HG02981 (cell line): ENCODE measurements around the gene RASA3.

Experiments
- ATAC-seq: cut with Tn5 transposase; IDR thresholded peaks from one replicate; pipeline ENCODE4 v1.9.1; 2021; ENCODE audit warnings: mild to moderate bottlenecking, moderate library complexity; ENCODE audit not compliant: unreplicated experiment

RASA3 gene

DNA sequence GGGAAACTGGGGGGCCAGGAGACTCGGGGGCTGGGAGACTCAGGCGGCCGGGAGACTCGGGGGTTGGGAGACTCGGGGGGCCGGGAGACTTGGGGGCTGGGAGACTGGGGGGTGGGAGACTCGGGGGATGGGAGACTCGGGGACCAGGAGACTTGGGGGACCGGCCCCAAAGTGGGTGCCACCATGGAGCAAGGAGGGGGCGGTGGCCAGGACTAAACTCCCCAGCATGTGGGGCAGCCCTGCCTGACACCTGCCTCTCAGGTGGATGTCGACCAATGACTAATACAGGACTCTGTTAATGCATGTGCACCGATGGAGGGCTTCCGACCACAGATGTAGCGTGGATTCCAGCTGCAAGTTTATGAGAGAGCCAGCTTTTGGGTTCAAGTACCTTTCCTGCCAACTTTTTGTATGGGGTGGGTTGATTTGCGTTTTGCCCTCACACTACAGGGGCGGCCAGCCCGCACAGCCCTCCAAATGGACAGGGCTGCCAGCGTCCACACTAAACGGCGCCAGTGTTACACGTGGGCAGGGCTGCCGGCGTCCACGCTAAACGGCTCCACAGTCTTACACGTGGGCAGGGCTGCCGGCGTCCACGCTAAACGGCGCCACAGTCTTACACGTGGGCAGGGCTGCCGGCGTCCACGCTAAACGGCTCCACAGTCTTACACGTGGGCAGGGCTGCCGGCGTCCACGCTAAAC is 62.2 kb downstream of the RASA3 start:
- no peak for ATAC-seq

DNA sequence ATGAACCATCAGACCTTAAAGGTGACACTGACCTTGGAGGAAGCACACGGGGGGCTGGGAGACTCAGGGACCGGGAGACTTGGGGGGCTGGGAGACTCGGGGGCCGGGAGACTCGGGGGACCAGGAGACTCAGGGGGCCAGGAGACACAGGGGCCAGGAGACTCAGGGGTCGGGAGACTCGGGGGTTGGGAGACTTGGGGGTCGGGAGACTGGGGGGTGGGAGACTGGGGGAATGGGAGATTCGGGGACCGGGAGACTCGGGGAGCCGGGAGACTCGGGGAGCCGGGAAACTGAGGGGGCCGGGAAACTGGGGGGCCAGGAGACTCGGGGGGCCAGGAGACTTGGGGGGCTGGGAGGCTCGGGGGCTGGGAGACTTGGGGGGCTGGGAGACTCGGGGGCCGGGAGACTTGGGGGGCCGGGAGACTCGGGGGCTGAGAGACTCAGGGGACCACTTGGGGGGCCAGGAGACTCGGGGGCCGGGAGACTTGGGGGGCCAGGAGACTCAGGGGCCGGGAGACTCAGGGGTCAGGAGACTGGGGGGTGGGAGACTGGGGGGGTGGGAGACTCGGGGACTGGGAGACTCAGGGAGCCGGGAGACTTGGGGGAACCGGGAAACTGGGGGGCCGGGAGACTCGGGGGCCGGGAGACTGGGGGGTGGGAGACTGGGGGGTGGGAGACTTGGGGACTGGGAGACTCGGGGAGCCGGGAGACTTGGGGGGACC is 62.9 kb downstream of the RASA3 start:
- ATAC-seq = no peak

DNA sequence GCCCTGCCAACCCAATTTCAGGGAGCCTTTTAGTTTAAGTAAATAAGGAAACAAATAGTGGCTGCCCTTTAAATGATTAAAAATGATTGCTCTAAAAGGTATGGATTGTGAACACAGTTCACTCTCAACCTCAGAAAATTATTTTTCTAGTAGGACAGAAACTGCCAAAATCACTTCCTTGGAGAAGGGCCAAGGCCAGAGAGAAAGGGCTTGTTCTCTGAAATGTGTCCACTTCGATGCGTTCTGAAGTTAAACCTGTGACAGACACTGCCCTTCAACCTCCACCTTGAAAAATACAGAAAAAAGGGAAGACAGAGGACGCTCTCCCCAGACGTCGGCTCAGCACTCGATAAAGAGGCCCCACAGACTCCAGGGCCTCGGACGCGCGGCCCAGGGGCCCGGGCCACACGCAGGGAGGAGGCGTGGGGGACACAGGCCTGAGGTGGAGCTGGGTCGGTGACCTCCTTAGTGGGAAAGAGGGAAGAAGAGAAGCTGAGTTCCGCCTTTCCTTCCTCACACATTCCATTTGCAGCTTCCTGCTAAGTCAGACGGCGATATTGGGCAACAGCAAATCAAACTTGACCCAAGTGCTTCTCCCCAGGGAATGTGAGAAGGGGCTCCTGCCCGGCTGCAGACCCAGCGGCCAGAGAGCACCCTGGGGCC is 63.6 kb downstream of the RASA3 start:
- ATAC-seq = no peak

DNA sequence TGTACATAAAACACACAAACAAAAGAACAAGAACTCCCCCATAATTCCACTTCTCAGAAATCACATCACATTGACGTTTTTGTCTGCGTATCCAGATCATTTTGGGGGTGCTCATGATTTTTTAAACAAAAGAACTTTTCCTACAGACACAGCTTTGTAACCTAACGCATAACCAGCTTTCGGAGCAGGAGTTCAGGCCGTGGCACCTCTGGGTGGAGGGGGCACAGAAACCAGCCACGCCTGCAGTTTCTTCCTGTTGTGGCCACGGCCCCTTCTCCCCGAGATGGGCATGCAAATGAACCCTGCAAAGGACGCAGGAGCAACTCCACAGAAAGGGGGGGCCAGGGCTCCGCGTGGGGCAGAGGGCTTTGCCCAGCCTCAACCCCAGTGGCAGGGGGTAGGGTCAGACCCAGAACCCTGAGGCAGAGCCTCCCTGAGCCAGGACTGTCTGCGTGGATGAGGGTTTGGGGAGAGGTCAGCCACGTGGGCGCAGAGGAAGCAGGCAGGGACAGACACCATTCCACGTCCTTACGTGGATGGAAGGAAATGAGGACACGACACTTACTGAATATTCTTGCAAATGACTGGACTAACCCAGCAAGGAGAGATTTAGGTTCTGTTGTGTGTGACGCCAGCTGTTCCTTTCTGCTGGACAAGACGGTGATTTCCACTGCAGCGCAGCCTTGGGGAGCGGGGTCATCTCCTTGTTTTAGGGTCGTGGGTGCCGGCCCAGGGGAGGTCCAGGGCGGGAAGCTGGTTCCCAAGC is 64.4 kb downstream of the RASA3 start:
- no peak for ATAC-seq

DNA sequence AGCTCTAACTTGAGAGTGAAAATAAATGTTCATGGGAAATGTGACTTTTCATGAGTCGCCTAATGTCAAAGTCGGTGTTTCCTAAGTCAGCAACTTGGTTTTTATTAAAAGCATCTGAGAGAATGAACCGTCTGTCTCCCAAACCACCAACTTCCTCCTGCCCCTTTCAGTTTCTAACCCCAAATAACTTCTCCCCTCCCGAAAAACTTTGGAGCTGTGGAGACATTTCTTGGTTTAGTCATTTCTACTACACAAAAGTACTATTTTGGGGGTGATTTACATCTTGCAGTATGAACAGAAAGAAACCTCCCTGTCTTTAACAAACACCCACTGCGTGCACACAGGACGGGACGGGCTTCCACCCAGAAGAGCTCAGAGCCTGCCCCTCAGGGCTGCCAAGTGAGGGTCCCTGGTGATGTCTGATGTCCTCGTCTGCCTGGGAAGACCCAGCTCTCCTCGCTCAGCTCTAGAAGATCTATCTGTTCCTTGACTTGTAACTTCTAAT is 65.0 kb downstream of the RASA3 start:
- peak; percentile 58 for ATAC-seq

DNA sequence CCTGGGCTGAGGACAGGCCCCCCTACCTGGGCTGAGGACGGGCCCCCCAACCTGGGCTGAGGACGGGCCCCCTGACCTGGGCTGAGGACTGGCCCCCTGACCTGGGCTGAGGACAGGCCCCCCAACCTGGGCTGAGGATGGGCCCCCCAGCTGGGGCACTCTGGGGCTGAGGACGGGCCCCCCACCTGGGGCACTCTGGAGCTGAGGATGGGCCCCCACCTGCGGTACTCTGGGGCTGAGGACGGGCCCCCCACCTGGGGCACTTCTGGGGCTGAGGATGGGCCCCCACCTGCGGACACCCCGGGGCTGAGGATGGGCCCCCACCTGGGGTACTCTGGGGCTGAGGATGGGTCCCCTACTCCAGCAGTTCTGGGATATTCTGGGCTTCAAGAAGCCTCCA is 65.5 kb downstream of the RASA3 start:
- peak; percentile 1 for ATAC-seq

DNA sequence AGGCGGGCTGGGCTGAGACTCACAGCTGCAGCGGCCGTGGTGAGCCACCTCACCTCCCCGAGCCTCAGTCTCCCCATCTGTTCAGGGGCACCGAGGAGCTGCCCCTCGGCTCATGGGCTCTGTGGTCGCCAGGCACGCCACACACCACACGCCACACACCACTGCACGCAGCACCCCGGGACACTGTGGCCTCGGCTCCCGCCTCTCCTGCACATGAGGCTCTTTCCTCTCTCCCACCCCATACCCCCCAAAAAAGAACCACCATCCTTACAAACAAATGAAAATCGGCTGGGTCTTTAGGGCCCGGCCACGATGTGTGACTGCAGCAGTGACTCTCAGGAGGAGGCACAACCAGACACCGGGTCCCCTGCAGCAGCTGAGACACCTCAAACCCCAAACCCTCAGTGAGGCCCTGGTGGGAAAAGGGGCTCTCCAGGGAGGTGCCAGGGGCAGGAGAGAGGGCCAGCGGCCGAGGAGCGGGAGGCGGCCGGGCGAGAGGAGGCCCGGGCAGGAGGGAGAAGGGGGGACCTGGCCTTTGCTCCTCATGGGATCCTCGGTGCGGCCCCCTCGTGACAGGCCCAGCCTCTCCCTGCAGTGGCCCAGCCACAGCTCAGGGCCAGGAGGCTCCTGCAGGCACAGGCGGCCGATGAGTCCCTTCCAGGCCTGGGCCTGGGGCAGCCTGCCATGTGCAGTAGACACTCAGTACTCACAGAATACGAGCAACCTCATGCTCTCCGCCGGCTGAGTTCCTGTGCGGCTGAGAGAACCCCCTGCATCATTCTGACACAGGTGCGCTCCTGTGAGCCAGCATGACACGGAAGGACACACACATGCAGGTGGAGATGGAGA is 66.3 kb downstream of the RASA3 start:
- ATAC-seq = no peak

DNA sequence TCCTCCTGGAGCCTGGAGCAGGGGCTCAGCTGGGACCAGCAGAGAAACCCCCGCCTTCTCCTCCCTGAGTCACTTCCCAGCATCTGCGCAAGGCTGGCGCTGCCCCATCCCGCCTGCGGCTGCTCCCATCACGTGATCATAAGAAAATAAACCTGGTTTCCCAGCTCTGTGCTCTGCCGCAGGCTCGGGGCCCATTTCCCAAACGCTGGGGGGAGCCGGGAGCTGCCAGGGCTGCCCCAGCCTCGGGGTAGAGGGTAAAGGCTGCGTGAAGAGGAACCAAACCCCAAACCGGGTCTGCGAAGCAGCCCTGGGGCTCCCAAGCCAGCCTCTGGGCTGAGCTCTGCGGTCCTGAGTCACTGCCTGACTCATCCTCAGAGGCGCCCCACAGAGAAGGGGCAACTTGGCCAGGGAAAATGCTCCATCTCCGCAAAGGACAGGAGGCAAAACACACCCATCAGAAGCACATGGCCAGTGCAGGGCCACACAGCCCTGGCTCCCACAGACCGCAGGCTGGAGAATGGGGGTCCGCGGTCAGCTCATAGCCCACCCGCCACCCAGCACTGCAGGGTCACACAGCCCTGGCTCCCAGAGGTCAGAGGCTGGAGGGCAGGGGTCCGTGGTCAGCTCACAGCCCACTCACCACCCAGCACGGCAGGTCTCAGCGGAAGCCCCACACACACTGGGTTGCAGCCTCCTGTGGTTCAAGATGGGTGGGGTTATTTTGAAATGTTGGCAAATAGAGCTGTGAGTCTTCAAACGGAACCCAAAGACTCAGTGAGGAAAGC is 67.1 kb downstream of the RASA3 start:
- ATAC-seq = peak; percentile 46

DNA sequence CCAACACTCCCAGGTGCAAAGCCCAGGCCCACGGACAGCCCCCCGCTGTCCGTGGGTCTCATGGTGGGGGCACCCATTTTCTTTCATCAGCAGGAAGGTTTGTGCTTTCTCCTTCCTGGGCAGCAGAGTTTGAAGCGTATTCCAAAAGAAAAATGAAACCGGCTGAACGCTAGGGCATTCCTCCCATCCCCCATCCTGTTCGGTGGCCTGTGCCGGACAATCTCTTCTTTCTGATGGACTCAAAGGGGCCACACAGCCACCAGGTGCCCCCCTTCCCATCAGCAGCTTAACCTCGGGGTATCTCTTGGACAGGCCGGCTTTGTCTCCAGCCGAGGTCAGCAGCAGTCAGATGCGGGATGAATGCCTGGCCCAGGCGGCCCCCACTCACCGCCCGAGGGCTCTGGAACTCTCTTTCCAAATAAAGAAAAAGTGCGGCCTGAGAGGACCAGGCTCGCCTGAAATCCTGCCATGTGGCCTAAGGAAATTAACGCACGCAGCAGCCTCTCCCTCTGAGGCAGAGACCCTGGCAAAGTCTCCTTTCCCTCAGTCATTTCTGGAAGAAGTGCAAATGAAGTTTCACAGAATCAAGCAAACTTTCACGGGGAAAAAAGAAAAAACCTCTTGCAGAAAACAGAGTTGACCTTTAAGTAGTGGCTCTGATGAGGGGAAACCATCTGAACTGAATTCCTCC is 67.8 kb downstream of the RASA3 start:
- ATAC-seq = no peak

DNA sequence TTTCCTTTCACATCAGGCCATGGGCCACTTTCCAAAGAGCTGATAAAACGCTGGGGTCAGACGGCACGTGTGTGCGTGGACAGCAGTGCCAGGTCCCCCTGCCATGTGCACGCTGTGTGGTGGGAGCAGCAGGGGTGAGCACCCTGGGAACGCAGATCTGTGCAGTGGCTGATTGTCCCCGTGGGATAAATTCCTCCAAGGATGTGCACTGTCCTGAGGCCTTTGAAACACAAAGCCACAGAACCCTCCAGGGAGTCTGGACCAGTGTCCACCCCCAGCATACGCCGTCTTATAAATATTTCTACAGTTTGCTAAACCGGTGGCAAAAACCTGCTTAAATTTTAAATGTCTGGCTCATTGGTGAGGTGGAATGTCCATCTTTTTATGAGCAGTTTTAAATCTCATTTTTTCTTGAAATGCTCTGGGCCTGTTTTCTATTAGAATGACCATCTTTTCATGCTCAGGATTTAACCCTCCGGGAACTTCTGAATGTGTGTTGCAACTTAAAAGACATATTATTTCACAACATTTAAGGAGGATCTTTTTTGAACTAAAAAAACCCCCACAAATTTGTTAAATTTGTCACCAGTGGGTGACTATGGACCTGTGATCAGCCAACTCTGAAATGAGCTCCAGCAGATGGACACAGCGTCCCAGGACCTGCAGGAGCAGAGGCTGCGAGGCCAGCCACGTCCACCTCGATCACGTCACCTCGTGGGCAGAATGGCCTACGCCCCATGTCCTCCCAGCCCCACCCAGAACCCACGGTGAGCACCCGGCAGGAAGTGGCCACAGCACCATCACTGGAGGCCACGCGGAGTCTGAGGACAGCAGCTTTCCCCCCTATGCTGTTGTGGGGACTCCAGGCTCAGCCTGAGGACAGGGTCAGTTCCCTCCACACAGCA is 68.6 kb downstream of the RASA3 start:
- ATAC-seq = no peak

DNA sequence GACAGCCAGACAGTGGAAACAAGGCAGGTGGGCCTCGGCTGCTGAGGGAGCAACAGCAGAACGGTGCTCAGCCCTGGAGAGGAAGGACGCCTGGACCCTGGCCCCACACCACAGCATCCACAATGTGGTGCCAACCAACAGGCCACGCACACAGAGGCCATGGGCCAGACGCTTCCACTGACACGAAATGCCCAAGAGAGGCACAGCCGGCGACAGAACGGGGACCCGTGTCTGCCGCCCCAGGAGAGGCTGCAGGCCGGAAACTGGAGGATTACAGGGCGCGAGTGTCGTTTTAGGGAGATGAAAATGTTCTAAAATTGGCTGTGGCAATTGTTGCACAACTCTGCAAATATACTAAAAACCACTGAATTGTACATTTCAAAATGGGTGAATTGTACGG is 69.7 kb downstream of the RASA3 start:
- ATAC-seq = no peak

DNA sequence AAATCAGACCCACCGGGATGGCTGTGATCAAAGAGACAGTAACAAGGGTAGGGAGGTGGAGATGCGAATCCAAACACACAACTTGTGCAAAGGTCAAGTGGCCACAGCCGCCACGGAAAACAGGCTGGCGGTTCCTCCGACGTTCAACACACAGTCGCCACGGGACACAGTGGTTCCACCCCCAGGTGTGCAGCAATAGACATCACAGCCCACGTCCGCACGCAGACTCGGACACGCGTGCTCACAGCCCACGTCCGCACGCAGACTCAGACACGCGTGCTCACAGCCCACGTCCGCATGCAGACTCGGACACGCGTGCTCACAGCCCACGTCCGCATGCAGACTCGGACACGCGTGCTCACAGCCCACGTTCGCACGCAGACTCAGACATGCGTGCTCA is 70.1 kb downstream of the RASA3 start:
- ATAC-seq = no peak

DNA sequence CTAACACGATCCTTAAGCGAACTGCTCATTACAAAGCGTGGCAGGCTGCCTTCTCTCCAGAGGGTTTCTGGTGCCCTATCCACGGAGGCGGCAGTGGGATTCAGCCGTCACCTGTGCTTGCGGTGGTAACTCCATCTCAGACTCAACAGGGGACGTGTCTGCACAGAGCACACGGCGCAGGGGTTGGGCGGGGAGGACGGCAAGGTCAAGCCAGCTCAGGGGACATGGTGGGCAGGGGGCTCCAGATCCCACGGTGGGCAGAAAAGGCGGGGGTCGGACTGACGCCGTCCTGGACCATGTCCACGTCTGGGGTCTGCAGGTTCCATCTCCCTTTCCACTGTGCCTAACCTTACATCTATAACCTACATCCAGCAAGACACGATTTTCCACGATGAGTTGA is 70.7 kb downstream of the RASA3 start:
- ATAC-seq = no peak

DNA sequence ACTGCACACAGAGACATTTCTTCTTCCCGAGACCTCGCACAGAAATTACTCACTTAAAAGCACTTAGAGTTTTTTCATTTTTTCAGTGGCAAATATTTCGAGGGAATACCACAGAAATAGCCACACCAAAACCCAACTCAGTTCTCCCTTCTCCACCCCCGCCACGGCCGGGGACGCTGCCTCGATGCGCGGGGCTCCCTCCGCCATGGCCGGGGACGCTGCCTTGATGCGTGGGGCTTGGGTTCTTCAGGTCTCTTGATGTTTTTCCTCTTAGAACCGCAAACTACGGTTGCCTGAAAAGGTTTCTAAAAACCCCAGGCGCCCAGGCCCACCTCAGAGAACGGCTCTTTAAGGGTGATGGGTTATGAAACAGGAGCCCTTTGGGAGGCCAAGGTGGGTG is 71.4 kb downstream of the RASA3 start:
- ATAC-seq = no peak

DNA sequence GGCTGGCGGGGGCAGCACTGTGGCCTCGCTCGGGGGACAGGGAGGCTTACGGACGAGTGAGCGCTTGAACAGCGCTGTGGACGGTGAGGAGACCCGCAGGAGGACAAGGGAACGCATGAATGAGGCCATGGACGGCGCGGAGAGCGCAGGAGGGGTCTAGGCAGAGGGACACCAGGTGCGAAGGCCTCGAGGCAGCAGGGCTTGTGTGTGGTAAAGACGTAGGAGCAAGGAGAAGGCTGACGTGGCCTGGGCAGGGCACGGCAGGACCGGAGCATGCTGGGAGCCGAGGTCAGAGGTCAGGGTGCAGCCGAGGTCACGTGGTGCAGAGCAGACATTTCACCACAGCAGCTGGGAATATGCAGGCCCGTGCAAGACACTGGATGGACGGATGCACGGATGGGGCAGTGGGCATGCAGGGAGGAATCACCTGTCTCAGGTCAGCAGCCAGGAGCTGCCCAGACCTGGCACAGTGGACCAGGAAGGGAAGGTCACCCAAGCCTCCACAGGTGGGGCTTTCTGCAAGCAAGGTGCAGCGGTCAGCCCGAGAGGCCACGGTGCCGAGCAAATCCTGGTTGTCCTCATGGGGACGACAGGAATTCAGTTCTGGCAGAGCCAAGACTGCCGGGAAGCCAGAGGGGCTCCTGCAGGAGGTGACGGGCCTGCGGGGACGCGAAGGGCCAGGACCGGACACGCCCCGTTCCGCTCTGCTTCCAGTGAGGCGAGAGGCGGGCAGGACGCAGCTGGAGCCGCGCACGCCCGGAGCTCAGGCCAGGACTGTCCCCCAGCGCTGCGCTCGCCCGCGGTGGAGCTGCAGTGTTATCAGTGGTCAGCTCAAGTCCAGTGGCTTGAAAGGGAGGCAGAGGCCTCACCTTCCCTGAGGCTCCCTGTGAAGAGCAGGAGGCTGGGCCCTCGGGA is 72.2 kb downstream of the RASA3 start:
- ATAC-seq = no peak

DNA sequence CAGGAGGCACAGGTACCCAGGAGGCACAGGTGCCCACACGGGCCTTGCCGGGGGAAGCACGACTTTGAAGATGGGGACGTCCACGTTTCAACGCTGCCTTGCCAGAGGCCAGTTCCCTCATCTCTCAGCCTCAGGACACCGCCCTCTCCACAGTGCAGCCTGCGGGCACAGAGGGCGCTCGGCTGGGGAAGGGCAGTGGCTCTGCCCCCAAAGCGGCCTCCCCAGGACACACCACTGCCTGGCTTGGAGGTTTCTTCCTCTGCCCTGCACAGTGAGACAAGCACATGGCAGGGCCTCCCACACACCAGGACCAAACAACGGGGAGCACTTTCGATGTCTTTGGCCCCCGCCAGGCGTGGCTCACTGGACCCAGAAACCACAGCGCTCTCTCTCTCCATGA is 73.0 kb downstream of the RASA3 start:
- ATAC-seq = no peak
